ENCODE results near the gene TLCD3A.

TLCD3A gene

DNA sequence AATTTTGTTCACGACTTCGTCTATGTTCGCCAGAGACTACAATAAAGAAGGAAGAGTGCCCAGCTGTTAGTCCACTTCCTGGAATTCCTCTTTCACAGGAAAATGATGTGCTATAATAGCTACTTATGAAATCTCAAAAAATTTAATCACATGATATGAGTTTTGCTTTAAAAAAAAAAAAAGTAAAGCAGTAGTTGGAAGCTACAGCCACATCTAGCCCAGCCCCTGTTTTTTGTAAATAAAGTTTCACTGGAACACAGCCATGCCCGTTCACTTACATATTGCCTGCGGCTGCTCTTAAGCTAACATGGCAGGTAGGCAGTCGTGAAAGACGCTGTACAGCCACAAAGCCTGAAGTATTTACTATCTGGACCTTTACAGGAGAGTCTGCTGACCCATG lies 33.1 kb upstream of the TLCD3A start:
- H4K20me1 ChIP-seq (ENCODE audit: insufficient read depth, low read length) = no peaks in the 10 kb centered on the region; the same call in 1 of the 2 replicates
- no peak overlapping the region for H2AFZ ChIP-seq (ENCODE audit: low read depth, low read length)
- peaks cover 49% of the 10 kb centered on the region for H3K36me3 ChIP-seq (ENCODE audit: insufficient read depth, low read length)
- H3K4me1 ChIP-seq (ENCODE audit: insufficient read depth, low read length) = no peaks in the 10 kb centered on the region
- TF ChIP-seq, protein P1, sequence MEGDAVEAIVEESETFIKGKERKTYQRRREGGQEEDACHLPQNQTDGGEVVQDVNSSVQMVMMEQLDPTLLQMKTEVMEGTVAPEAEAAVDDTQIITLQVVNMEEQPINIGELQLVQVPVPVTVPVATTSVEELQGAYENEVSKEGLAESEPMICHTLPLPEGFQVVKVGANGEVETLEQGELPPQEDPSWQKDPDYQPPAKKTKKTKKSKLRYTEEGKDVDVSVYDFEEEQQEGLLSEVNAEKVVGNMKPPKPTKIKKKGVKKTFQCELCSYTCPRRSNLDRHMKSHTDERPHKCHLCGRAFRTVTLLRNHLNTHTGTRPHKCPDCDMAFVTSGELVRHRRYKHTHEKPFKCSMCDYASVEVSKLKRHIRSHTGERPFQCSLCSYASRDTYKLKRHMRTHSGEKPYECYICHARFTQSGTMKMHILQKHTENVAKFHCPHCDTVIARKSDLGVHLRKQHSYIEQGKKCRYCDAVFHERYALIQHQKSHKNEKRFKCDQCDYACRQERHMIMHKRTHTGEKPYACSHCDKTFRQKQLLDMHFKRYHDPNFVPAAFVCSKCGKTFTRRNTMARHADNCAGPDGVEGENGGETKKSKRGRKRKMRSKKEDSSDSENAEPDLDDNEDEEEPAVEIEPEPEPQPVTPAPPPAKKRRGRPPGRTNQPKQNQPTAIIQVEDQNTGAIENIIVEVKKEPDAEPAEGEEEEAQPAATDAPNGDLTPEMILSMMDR (IDR thresholded peaks at IDR 0.05; ENCODE audit: borderline replicate concordance, extremely low read depth, low read length, poor library complexity, severe bottlenecking) = no peak
- no peak for TF ChIP-seq EZH2 (IDR thresholded peaks at IDR 0.05; ENCODE audit: borderline replicate concordance, low read depth, low read length, severe bottlenecking)
- H3K27me3 ChIP-seq (ENCODE audit: insufficient read depth, low read length, poor library complexity) = no peaks in the 10 kb centered on the region
- H3K9ac ChIP-seq (ENCODE audit: low read depth, low read length) = no peak overlapping the region
- H3K4me3 ChIP-seq (ENCODE audit: low read depth in 1 of 2, low read length in 2 of 2) = no peak overlapping the region
- no peak for DNase-seq
- H3K27ac ChIP-seq (ENCODE audit: low read length) = no peak overlapping the region
- H3K4me2 ChIP-seq (ENCODE audit: insufficient read depth, low read length) = no peak overlapping the region
- no peak for ATAC-seq (ENCODE audit: insufficient read depth, low read depth)
- peaks cover 9% of the 10 kb centered on the region; the same call in 1 of the 2 replicates for H3K79me2 ChIP-seq (ENCODE audit: insufficient read depth, low read length)
- no peaks in the 10 kb centered on the region for H3K9me3 ChIP-seq (ENCODE audit: insufficient read depth, low read length, severe bottlenecking)

DNA sequence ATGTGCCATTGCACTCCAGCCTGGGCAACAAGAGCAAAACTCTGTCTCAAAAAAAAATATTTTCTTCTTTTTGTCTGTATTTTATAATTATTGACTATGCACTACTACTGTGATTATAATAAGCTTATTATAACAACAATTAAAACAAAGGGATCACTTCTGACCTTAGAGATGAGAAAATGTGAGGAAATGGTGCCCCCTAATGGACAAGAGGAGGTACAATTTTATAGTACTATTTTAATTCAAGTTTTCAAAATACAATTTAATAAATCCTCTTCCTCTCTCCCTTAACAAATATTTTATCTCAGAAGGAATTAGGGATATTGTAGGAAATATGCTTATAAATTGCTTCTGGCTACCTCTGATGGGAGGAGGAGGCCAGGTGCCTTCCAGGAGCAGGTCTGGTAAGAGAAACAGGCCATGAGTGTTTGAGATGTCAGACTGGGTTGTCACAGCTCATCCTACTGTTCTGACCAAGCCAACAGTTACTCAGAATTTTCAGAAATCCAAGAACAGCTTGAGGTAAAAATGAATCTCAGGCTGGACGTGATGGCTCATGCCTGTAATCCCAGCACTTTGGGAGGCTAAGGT lies 31.8 kb upstream of the TLCD3A start:
- Histone ChIP-seq H3K4me2 (ENCODE audit: insufficient read depth, low read length) (no peak overlapping the region), H3K27ac (ENCODE audit: low read length) (no peak overlapping the region), H3K4me3 (ENCODE audit: low read depth in 1 of 2, low read length in 2 of 2) (no peak overlapping the region), H4K20me1 (ENCODE audit: insufficient read depth, low read length) (peaks cover under 1% of the 10 kb centered on the region; the same call in 1 of the 2 replicates), H3K36me3 (ENCODE audit: insufficient read depth, low read length) (peaks cover 39% of the 10 kb centered on the region), H2AFZ (ENCODE audit: low read depth, low read length) (no peak overlapping the region), H3K27me3 (ENCODE audit: insufficient read depth, low read length, poor library complexity) (no peaks in the 10 kb centered on the region), H3K9ac (ENCODE audit: low read depth, low read length) (no peak overlapping the region), H3K79me2 (ENCODE audit: insufficient read depth, low read length) (peaks cover 11% of the 10 kb centered on the region; the same call in 1 of the 2 replicates), H3K4me1 (ENCODE audit: insufficient read depth, low read length) (no peaks in the 10 kb centered on the region), H3K9me3 (ENCODE audit: insufficient read depth, low read length, severe bottlenecking) (no peaks in the 10 kb centered on the region)
- peak; percentile 63; the same call in 2 of the 3 replicates for ATAC-seq (ENCODE audit: insufficient read depth, low read depth)
- DNase-seq = no peak
- no peak for TF ChIP-seq EZH2 (IDR thresholded peaks at IDR 0.05; ENCODE audit: borderline replicate concordance, low read depth, low read length, severe bottlenecking)
- TF ChIP-seq, protein P1 (IDR thresholded peaks at IDR 0.05; ENCODE audit: borderline replicate concordance, extremely low read depth, low read length, poor library complexity, severe bottlenecking) = peak; percentile 76

DNA sequence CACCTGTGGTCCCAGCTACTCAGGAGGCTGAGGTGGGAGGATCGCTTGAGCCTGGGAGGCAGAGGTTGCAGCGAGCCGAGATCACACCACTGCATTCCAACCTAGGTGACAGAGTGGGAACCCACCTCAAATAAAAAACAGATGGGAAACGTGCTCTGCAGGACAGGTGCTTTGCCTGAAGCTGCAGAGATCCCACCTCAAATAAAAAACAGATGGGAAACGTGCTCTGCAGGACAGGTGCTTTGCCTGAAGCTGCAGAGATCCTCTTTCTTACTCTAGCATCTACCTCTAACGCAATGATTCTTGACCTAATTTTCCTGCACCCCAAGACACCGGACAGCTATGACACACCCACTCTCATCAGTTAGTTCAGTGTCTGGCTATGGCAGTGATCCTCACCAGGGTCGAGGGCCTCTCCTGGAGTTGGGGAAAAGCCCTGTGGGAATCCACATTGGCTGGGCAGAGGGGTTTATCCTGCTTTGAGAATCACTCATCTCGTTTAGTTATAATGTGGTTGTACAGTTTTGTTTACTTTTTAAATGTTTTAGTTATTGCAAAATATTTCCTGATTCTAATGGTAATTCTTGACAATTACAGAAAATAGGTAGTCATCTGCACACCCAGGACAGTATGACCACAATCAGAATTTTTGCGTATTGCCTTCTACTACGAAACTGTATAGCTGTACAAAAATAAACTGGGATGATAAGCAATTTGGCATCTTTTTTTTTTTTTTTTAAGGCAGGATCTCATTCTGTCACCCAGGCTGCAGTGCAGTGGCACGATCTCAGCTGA lies 29.1 kb upstream of the TLCD3A start:
- TF ChIP-seq EZH2 (IDR thresholded peaks at IDR 0.05; ENCODE audit: borderline replicate concordance, low read depth, low read length, severe bottlenecking) = no peak
- TF ChIP-seq, protein P1 (IDR thresholded peaks at IDR 0.05; ENCODE audit: borderline replicate concordance, extremely low read depth, low read length, poor library complexity, severe bottlenecking) = no peak
- H3K9ac ChIP-seq (ENCODE audit: low read depth, low read length) = no peak overlapping the region
- ATAC-seq (ENCODE audit: insufficient read depth, low read depth) = no peak

More for the DNA sequence above, 29.1 kb upstream of the TLCD3A start:
- H4K20me1 ChIP-seq (ENCODE audit: insufficient read depth, low read length) = peaks cover 8% of the 10 kb centered on the region; the same call in 1 of the 2 replicates
- H3K79me2 ChIP-seq (ENCODE audit: insufficient read depth, low read length) = peaks cover 30% of the 10 kb centered on the region
- H3K27me3 ChIP-seq (ENCODE audit: insufficient read depth, low read length, poor library complexity) = no peaks in the 10 kb centered on the region
- H3K9me3 ChIP-seq (ENCODE audit: insufficient read depth, low read length, severe bottlenecking) = no peaks in the 10 kb centered on the region
- no peak overlapping the region for H2AFZ ChIP-seq (ENCODE audit: low read depth, low read length)
- no peaks in the 10 kb centered on the region for H3K4me1 ChIP-seq (ENCODE audit: insufficient read depth, low read length)
- H3K27ac ChIP-seq (ENCODE audit: low read length) = no peak overlapping the region
- no peak overlapping the region for H3K4me2 ChIP-seq (ENCODE audit: insufficient read depth, low read length)
- H3K4me3 ChIP-seq (ENCODE audit: low read depth in 1 of 2, low read length in 2 of 2) = no peak overlapping the region
- DNase-seq = no peak
- peaks cover 31% of the 10 kb centered on the region for H3K36me3 ChIP-seq (ENCODE audit: insufficient read depth, low read length)

Measured in DND-41 (cell line).